ENCODE data around the gene ANO1.

- TF ChIP-seq, protein P1, sequence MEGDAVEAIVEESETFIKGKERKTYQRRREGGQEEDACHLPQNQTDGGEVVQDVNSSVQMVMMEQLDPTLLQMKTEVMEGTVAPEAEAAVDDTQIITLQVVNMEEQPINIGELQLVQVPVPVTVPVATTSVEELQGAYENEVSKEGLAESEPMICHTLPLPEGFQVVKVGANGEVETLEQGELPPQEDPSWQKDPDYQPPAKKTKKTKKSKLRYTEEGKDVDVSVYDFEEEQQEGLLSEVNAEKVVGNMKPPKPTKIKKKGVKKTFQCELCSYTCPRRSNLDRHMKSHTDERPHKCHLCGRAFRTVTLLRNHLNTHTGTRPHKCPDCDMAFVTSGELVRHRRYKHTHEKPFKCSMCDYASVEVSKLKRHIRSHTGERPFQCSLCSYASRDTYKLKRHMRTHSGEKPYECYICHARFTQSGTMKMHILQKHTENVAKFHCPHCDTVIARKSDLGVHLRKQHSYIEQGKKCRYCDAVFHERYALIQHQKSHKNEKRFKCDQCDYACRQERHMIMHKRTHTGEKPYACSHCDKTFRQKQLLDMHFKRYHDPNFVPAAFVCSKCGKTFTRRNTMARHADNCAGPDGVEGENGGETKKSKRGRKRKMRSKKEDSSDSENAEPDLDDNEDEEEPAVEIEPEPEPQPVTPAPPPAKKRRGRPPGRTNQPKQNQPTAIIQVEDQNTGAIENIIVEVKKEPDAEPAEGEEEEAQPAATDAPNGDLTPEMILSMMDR (IDR thresholded peaks at IDR 0.05) = no peak
- TF ChIP-seq POLR2A (IDR thresholded peaks at IDR 0.05; ENCODE audit: low read depth) (no peak), EP300 (IDR thresholded peaks at IDR 0.05) (no peak), POLR2AphosphoS5 (IDR thresholded peaks at IDR 0.05) (no peak)
Observed at GRCh38 chr11:70183483-70184176, 105.5 kb downstream of the ANO1 start.

All from esophagus muscularis mucosa (tissue), 4 donors.